Measurements from ENCODE around the gene ALKAL2. TPM values are rescaled to one million over a fixed set of nuclear protein-coding genes. Genes with fewer than 3 reads are reported as not detected.

The ALKAL2 gene
- total RNA-seq, 1 experiment from 2014 or later: not detected

- Histone ChIP-seq H2AFZ (ENCODE audit: low read depth, low read length, poor library complexity, severe bottlenecking) (no peak overlapping the region), H3K27ac (ENCODE audit: low read depth, low read length) (no peak overlapping the region), H3K9ac (ENCODE audit: low read length) (no peak overlapping the region), H3K9me2 (ENCODE audit: insufficient read depth) (no peaks in the 10 kb centered on the region), H4K20me1 (ENCODE audit: insufficient read depth) (peaks cover 34% of the 10 kb centered on the region; the same call in 1 of the 2 replicates), H3K4me3 (replicated peaks in 1 of 2; ENCODE audit: low read depth in 1 of 2, low read length in 2 of 2) (no peak overlapping the region), H3K27me3 (ENCODE audit: insufficient read depth, low read length) (no peaks in the 10 kb centered on the region), H3K4me1 (ENCODE audit: control insufficient read depth in 1 of 2, insufficient read depth in 2 of 2, low read length in 2 of 2) (no peaks in the 10 kb centered on the region), H3K79me2 (ENCODE audit: insufficient read depth, low read length) (peaks cover 90% of the 10 kb centered on the region), H3K9me3 (ENCODE audit: control insufficient read depth in 1 of 2, insufficient read depth in 1 of 2, low read depth in 1 of 2, low read length in 2 of 2) (no peaks in the 10 kb centered on the region), H3K36me3 (ENCODE audit: control insufficient read depth in 1 of 2, insufficient read depth in 2 of 2, low read length in 2 of 2) (peaks cover 56% of the 10 kb centered on the region in 2 experiments), H3K4me2 (ENCODE audit: low read length) (no peak overlapping the region)
- ChIA-PET POLR2A (no interaction called here), CTCF (no interaction called here), RAD21 (ENCODE audit: low non-redundant PET in 1 of 2, low total read pairs in 2 of 2, uncharacterized antibody in 2 of 2, unreplicated experiment in 2 of 2) (no interaction called here)
- no TSS peak for BruUV-seq (replicated peaks)
- DNase-seq (ENCODE audit: low read depth, low spot score) (no peak), ATAC-seq (no peak)
- TF ChIP-seq ELF1 (IDR thresholded peaks at IDR 0.05; ENCODE audit: borderline replicate concordance, low read depth) (no peak), ZNF274 (IDR thresholded peaks at IDR 0.05; ENCODE audit: low read depth, low read length) (no peak), RAD21 (IDR thresholded peaks at IDR 0.05; ENCODE audit: low read depth) (no peak), JUND (IDR thresholded peaks at IDR 0.05) (no peak), MAX (IDR thresholded peaks at IDR 0.05) (no peak), SIN3A (IDR thresholded peaks at IDR 0.05; ENCODE audit: low read depth) (no peak), TCF7L2 (IDR thresholded peaks at IDR 0.05; ENCODE audit: borderline replicate concordance, extremely low read depth, insufficient read depth, insufficient read length) (no peak), EZH2phosphoT487 (IDR thresholded peaks at IDR 0.05; ENCODE audit: borderline replicate concordance) (no peak)
- intact Hi-C loops (cut with micrococcal nuclease): no loop called here
Observed at GRCh38 chr2:275466-275865, 12.4 kb downstream of the ALKAL2 start.

GRCh38 chr2:274503-274902, 13.4 kb downstream of the ALKAL2 start:
- Histone ChIP-seq H3K9ac (ENCODE audit: low read length) (no peak overlapping the region), H4K20me1 (ENCODE audit: insufficient read depth) (peaks cover 39% of the 10 kb centered on the region; the same call in 1 of the 2 replicates), H3K9me3 (ENCODE audit: control insufficient read depth in 1 of 2, insufficient read depth in 1 of 2, low read depth in 1 of 2, low read length in 2 of 2) (no peaks in the 10 kb centered on the region), H3K9me2 (ENCODE audit: insufficient read depth) (no peaks in the 10 kb centered on the region), H2AFZ (ENCODE audit: low read depth, low read length, poor library complexity, severe bottlenecking) (no peak overlapping the region), H3K79me2 (ENCODE audit: insufficient read depth, low read length) (peaks cover 93% of the 10 kb centered on the region), H3K4me3 (replicated peaks in 1 of 2; ENCODE audit: low read depth in 1 of 2, low read length in 2 of 2) (no peak overlapping the region), H3K36me3 (ENCODE audit: control insufficient read depth in 1 of 2, insufficient read depth in 2 of 2, low read length in 2 of 2) (peaks cover 48 to 50% of the 10 kb centered on the region in 2 experiments), H3K27me3 (ENCODE audit: insufficient read depth, low read length) (no peaks in the 10 kb centered on the region), H3K27ac (ENCODE audit: low read depth, low read length) (no peak overlapping the region), H3K4me1 (ENCODE audit: control insufficient read depth in 1 of 2, insufficient read depth in 2 of 2, low read length in 2 of 2) (no peaks in the 10 kb centered on the region), H3K4me2 (ENCODE audit: low read length) (no peak overlapping the region)
- no peak for DNase-seq (ENCODE audit: low read depth, low spot score)
- no TSS peak for BruUV-seq (replicated peaks)
- peak; percentile 72 for ATAC-seq
- ChIA-PET POLR2A (no interaction called here), CTCF (interaction anchor here (1.6 to 1.7 kb wide), 2 partner anchors 10 to 28 kb away, joined by 4 read pairs; no protein-coding TSS in a partner anchor), RAD21 (ENCODE audit: low non-redundant PET in 1 of 2, low total read pairs in 2 of 2, uncharacterized antibody in 2 of 2, unreplicated experiment in 2 of 2) (no interaction called here)
- intact Hi-C loops (cut with micrococcal nuclease): no loop called here
- TF ChIP-seq CTCF (IDR thresholded peaks at IDR 0.05 in 2 of 3, conservative IDR thresholded peaks at IDR 0.05 in 1 of 3; ENCODE audit: borderline replicate concordance in 1 of 3, insufficient read depth in 1 of 3, low read depth in 2 of 3, low read length in 2 of 3) (peak; percentile 14 to 48 (median 30); a peak in 4 of 6 replicates), POLR2AphosphoS5 (IDR thresholded peaks at IDR 0.05; ENCODE audit: low read depth, low read length) (no peak), RAD21 (IDR thresholded peaks at IDR 0.05; ENCODE audit: low read depth) (peak; percentile 33)

All from HCT116 (cell line).